ENCODE measurements around the gene TAC3.
A peak's percentile ranks its signal among the peaks of the same experiment; 100 is the strongest.

TAC3 gene

GRCh38 chr12:57016348-57016747 lies at the start of gene TAC3:
TSS of gene TAC3 (minus strand) at chr12:57016529. CDS start at chr12:57015797, 732 bp downstream.
- no peaks in the 10 kb centered on the region for H4K20me1 ChIP-seq (ENCODE audit: insufficient read depth)
- H3K4me3 ChIP-seq (IDR thresholded peaks at IDR 0.05; ENCODE audit: insufficient read depth, low read depth, low read length), result no peak within 1 kb of the TSS
- H2AFZ ChIP-seq (ENCODE audit: low read depth), result no peak within 1 kb of the TSS
- H3K36me3 ChIP-seq (ENCODE audit: insufficient read depth), result no peaks in the 10 kb centered on the region
- H3K79me2 ChIP-seq (ENCODE audit: insufficient read depth, low read depth), result no peaks in the 10 kb centered on the region
- peaks cover 5% of the 10 kb centered on the region for H3K4me1 ChIP-seq (ENCODE audit: low read depth, poor library complexity, severe bottlenecking)
- no peak within 1 kb of the TSS for H3K27ac ChIP-seq
- TF ChIP-seq CTCF (conservative IDR thresholded peaks at IDR 0.05; ENCODE audit: low read depth, low read length), result no peak
- no peak within 1 kb of the TSS for H3K4me2 ChIP-seq
- H3K9ac ChIP-seq, result no peak within 1 kb of the TSS
- peaks cover 28% of the 10 kb centered on the region; the same call in 1 of the 2 replicates for H3K27me3 ChIP-seq (ENCODE audit: insufficient read depth, low read depth)

- no peaks in the 10 kb centered on the region for H4K20me1 ChIP-seq (ENCODE audit: insufficient read depth)
- no peaks in the 10 kb centered on the region for H3K27me3 ChIP-seq (ENCODE audit: insufficient read depth, low read depth)
- 0 out of 2 replicates have a peak overlapping the region, but pooled peaks have one; percentile 2 for H3K4me2 ChIP-seq
- no peak overlapping the region for H2AFZ ChIP-seq (ENCODE audit: low read depth)
- no peak for TF ChIP-seq CTCF (conservative IDR thresholded peaks at IDR 0.05; ENCODE audit: low read depth, low read length)
- H3K4me1 ChIP-seq (ENCODE audit: low read depth, poor library complexity, severe bottlenecking), result peaks cover 21% of the 10 kb centered on the region
- H3K27ac ChIP-seq, result peak overlapping the region; percentile 1; the same call in 1 of the 2 replicates
- peaks cover 12% of the 10 kb centered on the region; the same call in 1 of the 2 replicates for H3K36me3 ChIP-seq (ENCODE audit: insufficient read depth)
- no peak overlapping the region for H3K4me3 ChIP-seq (IDR thresholded peaks at IDR 0.05; ENCODE audit: insufficient read depth, low read depth, low read length)
- H3K9ac ChIP-seq, result no peak overlapping the region
- no peaks in the 10 kb centered on the region for H3K79me2 ChIP-seq (ENCODE audit: insufficient read depth, low read depth)
These were observed 47.8 kb upstream of the TAC3 start for GRCh38 chr12:57063991-57064685.

GRCh38 chr12:57058454-57058853 lies 42.1 kb upstream of the TAC3 start:
- Histone ChIP-seq H3K4me2 (no peak overlapping the region), H3K4me1 (ENCODE audit: low read depth, poor library complexity, severe bottlenecking) (peaks cover under 1% of the 10 kb centered on the region), H2AFZ (ENCODE audit: low read depth) (no peak overlapping the region), H3K4me3 (IDR thresholded peaks at IDR 0.05; ENCODE audit: insufficient read depth, low read depth, low read length) (no peak overlapping the region), H3K79me2 (ENCODE audit: insufficient read depth, low read depth) (no peaks in the 10 kb centered on the region), H3K36me3 (ENCODE audit: insufficient read depth) (no peaks in the 10 kb centered on the region; the same call in 1 of the 2 replicates), H4K20me1 (ENCODE audit: insufficient read depth) (no peaks in the 10 kb centered on the region), H3K27ac (no peak overlapping the region), H3K9ac (no peak overlapping the region), H3K27me3 (ENCODE audit: insufficient read depth, low read depth) (no peaks in the 10 kb centered on the region)
- TF ChIP-seq CTCF (conservative IDR thresholded peaks at IDR 0.05; ENCODE audit: low read depth, low read length), result no peak

GRCh38 chr12:57057067-57057751 lies 40.9 kb upstream of the TAC3 start:
- H4K20me1 ChIP-seq (ENCODE audit: insufficient read depth), result no peaks in the 10 kb centered on the region
- H3K4me2 ChIP-seq, result no peak overlapping the region

More at GRCh38 chr12:57057067-57057751, 40.9 kb upstream of the TAC3 start:
- no peaks in the 10 kb centered on the region for H3K27me3 ChIP-seq (ENCODE audit: insufficient read depth, low read depth)
- no peaks in the 10 kb centered on the region; the same call in 1 of the 2 replicates for H3K36me3 ChIP-seq (ENCODE audit: insufficient read depth)
- no peak overlapping the region for H2AFZ ChIP-seq (ENCODE audit: low read depth)
- TF ChIP-seq CTCF (conservative IDR thresholded peaks at IDR 0.05; ENCODE audit: low read depth, low read length), result no peak
- no peaks in the 10 kb centered on the region for H3K79me2 ChIP-seq (ENCODE audit: insufficient read depth, low read depth)
- no peak overlapping the region for H3K9ac ChIP-seq
- H3K27ac ChIP-seq, result no peak overlapping the region
- H3K4me1 ChIP-seq (ENCODE audit: low read depth, poor library complexity, severe bottlenecking), result no peaks in the 10 kb centered on the region
- H3K4me3 ChIP-seq (IDR thresholded peaks at IDR 0.05; ENCODE audit: insufficient read depth, low read depth, low read length), result no peak overlapping the region

Data from KMS-11 (cell line).